HG03045 (cell line): Measurements from ENCODE around the gene AK6.
"Not testable (repeated sequence)": the region's sequence is repeated elsewhere in the genome, so short reads cannot be mapped to it uniquely, and the experiment has no call there.

Experiments used
- ATAC-seq: cut with Tn5 transposase; IDR thresholded peaks from one replicate; pipeline ENCODE4 v1.9.1; 2021; ENCODE audit warnings: mild to moderate bottlenecking, moderate library complexity; ENCODE audit not compliant: unreplicated experiment

The AK6 gene

GRCh38 chr5:69341520-69342161 is 27.7 kb downstream of the AK6 start:
- no peak for ATAC-seq

- ATAC-seq = no peak
These were observed 33.9 kb downstream of the AK6 start for GRCh38 chr5:69335341-69335935.

- peak; percentile 51 for ATAC-seq
These were observed 34.5 kb downstream of the AK6 start for GRCh38 chr5:69334793-69335268.

GRCh38 chr5:69333668-69334315 is 35.5 kb downstream of the AK6 start:
- not testable (repeated sequence) for ATAC-seq

GRCh38 chr5:69331528-69332445 is 37.5 kb downstream of the AK6 start:
- ATAC-seq = no peak

- no peak for ATAC-seq
These were observed 39.3 kb downstream of the AK6 start for GRCh38 chr5:69329905-69330489.

GRCh38 chr5:69326365-69326764 is 43.0 kb downstream of the AK6 start:
- ATAC-seq = no peak

- no peak for ATAC-seq
These were observed 51.9 kb downstream of the AK6 start for GRCh38 chr5:69317391-69317790.

GRCh38 chr5:69315972-69316371 is 53.3 kb downstream of the AK6 start:
- no peak for ATAC-seq

- no peak for ATAC-seq
These were observed 55.9 kb downstream of the AK6 start for GRCh38 chr5:69313428-69313827.

- no peak for ATAC-seq
These were observed 56.7 kb downstream of the AK6 start for GRCh38 chr5:69312459-69313160.

- ATAC-seq = no peak
These were observed 59.9 kb downstream of the AK6 start for GRCh38 chr5:69309380-69309779.

GRCh38 chr5:69308046-69308553 is 61.2 kb downstream of the AK6 start:
- no peak for ATAC-seq

- ATAC-seq = no peak
These were observed 63.8 kb downstream of the AK6 start for GRCh38 chr5:69305512-69305911.
